CD1c-positive myeloid dendritic cell (primary cell): ENCODE measurements around the gene NKX2-2.

Experiments used
- DNase-seq: peaks from one replicate; pipeline ENCODE4 v3.0.0-alpha.2; 2016; ENCODE audit errors: extremely low spot score

Gene NKX2-2

DNA sequence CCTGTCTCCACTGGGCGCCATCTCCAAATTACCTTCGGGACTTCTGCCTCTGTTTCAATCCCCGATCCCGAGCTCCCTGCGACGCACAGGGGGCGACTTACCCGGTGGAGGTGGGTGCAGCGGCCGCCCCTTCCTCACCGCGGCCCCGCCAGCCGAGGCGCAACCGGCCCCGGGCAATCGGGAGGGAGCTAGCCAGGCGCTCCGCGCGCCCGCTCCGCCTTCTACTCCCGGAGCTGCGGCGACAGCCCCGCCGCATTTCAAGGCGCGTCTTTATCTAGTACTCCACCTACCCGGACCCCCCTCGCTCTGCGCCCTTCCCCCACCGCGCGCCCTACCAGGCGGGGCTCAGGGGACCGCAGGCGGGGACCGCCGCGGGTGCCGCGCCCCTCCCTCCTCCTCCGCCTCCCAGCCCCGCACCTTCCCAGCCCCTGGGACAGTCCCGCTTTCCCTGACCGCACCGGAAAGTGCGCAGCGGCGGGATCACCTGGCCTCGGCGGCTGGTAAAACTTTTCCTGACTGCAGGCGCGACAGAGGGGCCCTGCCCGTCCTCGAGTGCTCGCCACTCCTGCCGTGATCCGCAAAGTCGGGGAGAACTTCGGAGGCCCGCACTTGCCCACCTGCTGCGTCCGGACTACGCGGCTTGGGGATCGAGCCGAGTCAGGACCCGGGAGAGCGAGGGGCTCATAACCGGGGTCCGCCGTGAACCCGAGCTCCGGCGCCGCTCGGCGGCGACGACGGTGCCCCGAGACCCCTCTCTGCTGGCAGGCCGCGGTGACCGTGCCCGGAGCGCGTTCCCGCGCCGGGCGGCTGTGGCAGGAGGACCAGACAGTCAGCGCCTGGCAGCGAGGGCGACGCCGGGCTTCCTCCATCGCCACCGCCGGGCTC, 8.0 kb upstream of the NKX2-2 start:
- no peak for DNase-seq

DNA sequence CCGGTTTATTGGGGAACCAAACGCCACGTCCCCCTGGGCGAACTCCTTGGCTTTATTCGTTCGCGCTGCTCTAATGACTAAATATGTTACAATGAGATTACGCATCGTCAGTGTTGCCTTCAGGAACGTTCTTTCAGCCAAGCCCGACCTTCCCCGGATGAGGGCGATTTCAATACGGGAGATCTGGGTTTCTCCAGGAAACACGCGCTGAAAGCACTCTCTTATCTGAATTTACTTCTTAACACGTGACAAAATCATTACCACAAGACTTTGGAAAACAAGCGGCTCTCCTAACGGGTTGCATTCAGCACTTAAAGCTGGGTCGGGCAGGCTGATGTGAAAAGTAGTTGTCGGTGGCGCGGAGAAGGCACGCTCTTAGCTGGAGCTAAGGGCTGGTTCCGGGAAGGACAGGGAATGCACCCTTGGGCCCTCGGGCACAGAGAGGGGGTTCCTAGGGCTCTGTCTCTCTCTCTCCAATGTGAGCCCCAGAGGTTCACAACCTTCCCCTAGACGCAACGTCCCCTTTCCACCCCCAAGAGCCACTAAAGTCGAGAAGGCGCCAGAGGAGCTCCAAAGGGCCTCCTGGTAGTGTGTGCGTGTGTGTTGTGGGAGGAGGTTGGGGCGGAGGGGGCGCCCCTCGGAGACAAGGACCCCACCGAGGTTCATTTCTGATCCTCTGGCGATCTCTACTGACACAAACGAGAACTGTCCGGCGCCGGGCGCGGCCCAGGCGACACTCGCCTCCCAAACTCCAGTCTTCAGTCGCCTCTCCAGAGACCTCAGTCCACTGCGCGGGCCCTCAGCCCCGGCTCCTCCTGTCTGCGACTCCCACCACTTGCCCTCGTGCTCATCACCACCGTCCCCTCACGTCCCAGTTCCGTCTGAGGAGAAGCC, 7.1 kb upstream of the NKX2-2 start:
- DNase-seq: no peak

DNA sequence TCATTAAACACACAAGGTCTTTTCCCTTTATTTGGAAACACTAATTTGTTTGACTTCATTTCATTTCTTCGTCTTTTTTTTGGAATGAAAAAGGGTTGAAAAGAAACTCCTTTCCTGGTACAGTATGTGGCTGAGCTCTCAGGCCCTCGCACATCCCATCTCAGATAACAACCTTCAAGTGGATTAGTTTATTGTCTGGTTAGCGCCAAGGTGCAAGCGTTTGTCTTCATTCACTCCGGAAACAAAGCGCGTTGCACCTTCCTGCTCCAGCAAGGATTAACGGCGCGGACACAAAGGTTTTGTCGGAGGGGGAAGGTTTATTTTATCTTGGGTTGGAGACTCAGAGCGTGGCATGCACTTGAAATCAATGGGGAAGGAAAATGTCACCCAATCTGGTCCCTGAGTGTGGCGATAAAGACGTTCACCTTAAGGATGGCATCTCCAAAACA, 5.3 kb upstream of the NKX2-2 start:
- DNase-seq: no peak

DNA sequence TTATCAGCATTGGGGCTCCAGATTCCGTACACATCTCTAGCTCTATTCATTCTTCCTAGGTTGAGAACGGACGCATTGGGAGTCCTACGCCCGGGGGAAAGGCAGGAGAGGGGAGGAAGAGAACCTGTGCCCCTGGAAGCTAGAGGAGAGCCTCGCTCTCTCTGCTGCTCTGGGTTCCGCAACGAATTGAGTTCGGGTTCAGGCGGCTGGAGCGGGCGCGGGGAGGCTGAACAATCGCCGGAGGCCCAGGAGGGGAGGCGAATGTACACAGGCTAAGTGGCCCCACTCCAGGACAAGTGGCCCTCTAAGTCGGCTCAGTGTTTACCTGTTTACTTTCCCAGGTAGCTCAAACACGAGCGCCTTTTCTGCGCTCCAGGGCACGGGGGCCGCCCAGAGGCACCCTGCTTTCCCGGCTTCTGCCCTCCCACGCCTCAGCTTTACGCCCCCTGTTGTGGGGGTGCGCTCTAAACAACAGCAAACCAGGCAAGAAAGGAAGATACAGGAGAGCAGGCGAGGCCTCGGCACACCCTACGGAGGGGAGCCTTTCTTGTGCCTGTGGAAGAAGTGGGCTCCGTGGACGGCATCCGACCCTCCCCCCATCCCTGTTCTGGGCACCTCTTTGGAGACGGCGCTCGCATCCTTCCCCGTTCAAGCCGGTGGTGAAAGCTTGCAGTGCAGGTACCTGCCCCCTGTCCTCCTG, 4.6 kb upstream of the NKX2-2 start:
- DNase-seq: no peak

DNA sequence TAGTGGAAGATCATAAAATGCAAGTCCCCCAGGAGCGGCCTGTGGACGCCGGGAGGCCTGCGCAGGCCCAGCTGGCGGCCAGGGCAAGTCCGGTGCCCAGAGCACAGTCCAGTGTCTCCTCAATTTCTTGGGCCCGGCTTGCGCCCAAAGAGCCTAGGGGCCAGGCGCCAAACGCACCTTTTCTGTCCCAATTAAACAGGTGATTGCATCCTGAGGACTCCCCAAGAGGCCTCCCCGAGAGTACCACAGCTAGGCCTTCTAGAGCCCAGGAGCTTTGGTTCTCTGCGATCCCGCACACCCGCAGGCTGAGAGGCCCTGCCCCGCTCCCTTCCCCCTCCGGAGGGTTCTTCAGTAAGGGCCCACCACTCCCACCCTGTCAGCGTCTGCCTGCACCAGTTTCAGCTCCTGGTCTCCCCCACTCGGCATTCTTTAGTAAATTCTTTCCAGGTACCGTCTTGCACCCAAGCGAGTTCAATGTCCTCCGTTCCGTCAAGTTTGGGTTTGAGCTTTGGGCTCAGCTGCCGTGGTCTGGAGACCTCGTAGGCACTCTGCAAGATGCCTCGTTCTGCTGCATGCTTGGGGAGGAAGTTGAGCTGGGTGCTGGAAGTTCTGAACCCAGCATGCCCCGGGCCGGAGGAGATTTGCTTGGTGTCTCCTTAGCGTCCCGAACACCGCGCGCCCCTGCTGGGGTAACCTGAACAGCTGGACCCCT, 3.9 kb upstream of the NKX2-2 start:
- DNase-seq: no peak

DNA sequence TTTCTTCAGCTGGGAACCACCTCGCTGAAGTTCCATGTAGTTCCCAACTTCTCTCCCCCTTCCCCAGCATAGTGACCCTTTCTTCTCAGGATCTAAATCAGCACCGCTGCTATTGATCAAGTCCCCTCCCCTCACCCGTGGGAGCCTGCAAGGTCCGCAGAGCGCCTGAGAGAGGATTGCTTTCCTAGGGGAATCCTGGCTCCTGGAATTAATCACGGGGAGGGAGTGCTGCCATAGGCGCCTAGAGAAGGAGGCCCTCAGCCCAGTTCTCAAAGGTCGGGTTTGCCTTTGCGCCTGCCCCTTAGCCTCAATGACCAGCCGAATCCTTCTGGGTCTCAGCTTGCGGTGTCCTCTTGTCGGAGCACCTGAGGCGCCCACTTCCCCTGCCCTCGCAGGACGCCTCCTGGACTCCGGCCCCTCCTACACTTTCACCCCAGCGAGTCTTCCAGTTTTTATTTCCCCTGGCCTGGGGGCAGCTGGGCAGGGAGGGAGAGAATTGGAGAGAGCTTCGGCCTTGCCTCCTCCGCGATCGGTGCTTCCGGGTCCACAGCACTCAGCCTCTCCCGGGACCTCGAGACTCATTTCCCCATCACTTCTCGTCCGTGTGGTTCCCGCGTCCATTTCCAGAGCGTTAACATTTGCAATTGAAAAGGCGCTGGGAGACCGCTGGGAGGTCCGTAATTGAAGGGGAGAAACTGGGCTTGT, 3.1 kb upstream of the NKX2-2 start:
- no peak for DNase-seq

DNA sequence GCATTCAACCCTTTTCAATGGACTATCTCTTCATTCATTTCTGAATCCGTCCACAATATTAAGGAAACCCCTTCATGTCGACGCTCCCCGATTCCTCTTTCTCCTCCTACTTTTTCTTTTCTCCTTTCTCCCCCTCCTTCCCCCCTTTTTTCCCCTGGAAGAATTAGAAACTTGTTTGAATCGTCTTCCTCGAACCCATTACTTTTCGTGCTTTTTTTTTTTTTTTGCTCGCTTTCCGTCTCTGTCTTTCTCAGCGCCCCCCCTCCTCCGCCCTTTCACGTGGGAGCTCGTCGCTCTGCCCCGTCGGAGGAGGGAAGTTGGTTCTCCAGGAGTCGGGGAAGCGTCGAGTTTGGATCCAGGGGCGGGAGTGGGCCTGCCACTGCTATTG, 2.3 kb upstream of the NKX2-2 start:
- DNase-seq: no peak

DNA sequence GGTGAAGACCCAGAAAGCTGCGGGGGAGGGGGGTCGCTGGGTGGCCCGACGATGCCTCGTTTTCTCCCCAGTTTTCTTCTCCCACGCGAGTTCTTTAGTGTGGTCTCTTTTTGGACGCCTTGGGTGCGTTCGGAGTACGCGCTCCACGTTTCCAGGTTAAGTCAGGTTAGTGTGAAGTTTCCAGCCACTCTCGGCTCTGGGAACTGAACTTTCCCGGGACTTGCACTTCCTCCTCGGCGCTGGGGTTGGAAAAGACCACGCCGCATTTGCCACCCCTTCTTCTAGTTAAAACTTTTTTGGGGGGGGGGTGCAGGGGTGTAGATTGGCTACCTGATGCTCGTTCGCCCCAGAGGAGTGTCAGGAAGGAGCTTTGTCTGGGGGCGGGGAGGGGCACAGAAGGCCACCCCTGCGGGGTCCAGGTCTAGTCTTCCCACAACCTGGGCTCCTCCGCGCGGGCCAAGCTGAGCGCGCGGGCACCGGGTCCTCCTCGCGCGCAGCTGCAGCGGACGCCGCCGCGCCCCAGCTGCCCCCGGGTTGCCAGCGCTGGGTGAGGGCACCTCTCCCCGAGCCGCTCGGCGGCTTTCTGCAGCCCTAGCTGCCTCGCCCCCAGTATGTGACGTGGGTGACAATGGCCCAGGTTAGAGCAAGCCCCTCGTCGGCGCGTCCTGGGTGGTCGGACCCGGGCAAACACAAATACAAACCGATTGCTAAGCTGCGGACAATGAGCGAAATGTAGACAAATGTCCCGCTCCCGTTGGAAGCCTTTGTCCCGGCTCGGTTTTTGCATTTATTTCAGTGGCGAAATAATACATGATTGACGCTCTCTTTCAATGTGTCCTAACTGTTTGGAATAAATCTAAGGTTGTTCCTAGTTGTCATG, 1.7 kb upstream of the NKX2-2 start:
- DNase-seq: no peak

DNA sequence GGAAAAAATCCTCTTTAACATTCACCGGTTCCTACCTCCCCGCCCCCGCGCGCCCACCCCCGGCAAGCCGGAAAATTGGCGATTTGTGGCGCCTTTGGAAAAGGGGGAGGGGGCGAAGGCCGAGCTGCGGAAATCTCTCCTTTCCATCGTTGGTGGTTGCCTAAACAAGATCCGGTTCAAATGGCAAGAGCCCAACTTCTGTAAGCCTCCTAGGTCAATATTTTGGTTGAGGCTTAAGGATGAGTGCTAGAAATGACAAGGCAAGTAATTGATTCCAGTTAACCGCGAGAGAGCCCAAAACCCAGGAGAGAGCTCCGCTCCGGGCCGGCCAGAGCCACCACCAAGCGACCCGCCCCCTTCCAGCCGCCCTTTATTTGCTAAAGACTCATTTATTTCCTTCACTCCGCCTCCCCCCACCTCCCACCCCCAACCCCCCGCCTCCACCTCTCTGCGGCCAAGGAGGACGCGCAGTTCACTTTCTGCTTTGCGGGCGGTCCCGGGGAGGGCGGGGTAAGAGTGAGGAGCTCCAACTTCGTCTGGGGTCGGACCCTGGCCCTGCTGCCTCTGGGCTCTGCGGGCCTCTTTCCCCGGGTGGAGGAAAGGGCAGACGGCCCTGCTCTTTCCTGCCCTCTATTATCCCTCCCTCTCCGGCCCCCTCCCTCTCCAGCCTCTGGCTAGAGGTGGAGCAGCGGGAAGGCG, 838 bp upstream of the NKX2-2 start:
- no peak for DNase-seq

DNA sequence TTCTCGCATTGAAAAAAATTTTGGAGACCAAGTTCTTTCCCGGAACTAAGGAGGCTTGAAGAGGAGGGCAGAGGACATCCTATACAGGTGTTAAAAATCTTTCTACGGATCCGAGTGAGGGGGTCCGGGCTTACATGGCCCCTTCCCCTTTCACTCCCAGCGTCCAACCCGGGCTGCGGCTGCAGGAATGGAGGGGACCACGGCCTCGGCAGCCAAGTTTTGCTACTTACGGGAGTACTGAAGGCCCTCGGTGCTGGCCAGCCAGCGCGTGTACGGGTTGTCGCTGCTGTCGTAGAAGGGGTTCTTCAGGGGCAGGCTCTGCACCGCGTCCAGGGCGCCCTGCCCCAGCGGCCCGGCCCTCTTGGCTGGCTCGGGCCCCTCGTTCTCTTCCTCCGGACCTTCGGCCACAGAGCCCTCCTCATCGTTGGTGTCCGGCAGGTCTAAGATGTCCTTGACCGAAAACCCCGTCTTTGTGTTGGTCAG, 642 bp downstream of the NKX2-2 start:
- DNase-seq: no peak

DNA sequence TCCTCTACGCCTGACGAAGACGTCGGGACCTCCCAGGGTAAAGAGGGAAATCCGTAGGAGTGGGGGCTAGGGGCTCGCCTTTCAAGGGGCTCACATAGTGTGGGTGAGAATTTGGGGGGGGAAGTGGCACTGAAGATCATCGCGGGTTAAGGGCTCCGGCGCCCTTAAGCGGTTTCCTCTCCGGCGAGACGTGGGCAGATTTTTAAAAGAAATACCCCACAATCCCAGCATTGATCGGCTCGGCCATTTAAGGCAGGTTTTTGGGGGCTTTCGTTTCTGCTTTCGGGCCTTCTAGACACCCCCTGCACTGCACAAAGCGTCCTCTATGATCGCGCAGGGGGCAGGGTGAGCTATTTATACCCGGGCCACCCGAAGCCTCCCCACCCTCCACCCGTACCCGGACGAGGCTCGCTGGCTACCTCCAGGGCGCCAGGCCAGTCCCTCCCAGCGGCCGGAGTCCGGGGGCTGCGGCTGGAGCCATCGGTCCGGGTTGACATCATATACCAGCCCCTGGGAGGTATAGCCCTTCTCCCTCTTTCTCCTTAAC, 1.2 kb downstream of the NKX2-2 start:
- no peak for DNase-seq

DNA sequence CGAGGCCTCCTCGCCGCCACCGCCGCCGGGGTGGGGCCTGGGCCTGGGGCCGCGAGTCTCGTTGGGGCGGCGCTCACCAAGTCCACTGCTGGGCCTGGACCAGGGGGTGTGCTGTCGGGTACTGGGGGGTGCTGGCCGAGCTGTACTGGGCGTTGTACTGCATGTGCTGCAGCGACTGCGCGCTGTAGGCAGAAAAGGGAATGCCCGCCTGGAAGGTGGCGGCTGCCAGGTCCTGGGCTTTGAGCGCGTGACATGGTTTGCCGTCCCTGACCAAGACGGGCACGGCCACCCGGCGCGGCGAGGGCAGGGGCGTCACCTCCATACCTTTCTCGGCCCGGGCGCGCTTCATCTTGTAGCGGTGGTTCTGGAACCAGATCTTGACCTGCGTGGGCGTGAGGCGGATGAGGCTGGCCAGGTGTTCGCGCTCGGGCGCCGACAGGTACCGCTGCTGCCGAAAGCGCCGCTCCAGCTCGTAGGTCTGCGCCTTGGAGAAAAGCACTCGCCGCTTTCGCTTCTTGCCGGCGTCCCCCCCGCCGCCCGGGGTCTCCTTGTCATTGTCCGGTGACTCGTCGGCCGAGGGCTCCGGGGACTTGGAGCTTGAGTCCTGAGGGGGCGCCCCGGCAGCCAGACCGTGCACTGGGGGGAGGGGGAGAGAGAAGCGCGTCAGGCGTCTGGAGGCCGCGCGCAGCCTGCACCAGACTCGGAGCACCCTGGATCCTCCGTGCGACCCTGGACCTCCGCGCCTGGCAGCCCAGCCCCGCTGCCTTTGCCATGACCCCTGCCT, 1.8 kb downstream of the NKX2-2 start:
- DNase-seq: no peak

DNA sequence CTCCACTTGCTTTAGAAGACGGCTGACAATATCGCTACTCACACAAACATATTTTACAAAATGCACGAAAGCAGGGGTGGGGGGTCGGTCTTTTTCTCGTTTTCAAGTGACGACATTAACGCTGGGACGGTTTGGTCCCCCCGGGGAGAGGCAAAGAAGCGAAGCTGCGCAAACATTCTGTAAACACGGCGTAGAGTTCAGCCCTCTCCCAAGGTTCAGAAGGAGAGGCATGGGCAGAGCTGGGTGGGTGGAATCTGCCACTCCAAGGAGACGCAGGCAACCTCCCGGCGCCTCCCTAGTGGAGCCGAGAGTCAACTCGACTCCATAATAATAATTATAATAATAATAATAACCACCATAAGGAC, 2.4 kb downstream of the NKX2-2 start:
- DNase-seq: no peak

DNA sequence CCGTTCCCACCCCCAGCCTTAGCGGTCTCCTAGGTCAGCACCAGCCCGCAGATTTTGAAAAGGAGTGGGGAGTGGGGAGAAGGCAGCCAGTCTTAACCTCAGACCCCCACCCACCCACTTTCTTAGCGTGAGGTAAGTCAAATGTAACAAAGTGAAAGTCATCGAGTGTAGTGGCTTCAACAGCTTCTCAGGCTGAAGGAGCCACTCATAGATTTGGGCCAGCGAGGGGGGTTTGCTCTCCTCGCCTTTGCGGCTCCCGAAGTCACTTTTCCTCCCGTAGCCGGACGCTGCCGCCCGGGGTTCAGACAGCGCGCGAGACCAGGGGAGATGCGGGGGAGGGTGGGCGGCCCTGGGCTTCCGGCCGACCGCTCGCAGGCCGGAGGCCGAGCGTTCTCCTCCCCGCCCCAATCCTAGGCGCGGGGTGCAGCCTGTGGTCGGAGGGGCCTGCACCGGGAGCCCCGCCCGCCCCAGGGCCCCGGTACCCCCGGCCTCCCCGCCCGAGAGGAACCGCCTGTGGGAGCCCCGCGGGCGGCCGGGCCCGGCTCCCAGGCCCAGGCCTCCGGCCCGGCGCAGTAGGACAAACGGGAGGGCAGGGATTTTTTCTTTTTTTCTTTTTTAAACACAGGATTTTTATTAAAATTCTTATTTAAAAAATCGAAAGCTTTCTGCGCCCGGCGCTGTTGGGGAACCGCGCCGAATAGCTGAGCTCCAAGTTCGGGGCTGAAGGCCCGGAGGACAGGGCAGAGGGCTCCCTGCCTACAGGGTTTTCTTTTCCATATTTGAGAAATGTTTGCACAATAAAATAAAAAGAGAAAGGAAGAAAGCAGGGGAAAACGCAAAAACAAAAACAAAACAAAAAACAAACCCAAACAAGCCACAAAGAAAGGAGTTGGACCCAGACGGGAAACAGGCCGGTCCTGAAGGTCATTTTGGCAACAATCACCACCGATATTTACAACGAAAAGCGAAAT, 3.2 kb downstream of the NKX2-2 start:
- DNase-seq: no peak

DNA sequence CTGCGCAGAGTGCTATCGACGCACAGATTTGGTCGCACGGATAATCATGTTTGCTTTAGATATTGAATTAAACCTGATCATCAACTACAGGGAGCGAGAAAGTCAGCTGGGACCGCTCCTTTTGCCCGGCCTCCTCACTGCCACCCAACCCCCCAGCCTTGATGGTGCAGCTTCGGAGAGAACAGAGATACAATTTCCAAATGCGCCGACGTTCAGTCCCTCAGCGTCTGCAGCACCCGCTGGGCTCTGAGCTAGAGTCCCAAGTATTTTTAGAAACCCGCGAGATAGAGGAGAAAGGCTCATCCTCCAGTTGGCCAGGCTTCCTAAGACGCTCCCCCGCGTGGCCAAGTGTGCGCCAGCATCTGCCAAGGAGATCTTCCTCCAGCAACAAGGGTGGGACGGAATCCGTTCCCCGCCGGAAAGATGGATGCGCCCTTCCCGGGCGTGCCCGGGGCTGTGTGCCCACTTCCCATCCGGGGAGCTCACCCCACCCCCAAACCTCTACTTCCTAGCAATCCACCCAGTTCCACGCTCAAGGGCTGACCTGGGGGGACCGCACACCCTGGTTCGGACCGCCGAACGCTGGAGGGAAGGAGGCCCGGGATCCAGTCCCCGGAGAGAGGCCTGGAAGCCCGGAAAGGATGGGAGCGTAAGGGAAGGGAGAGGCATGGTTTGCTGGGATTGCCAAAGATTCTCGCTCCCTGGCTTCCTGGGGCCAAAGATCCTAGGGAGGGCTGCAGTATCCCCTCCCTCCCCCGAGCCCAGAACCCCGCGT, 4.1 kb downstream of the NKX2-2 start:
- DNase-seq: no peak

DNA sequence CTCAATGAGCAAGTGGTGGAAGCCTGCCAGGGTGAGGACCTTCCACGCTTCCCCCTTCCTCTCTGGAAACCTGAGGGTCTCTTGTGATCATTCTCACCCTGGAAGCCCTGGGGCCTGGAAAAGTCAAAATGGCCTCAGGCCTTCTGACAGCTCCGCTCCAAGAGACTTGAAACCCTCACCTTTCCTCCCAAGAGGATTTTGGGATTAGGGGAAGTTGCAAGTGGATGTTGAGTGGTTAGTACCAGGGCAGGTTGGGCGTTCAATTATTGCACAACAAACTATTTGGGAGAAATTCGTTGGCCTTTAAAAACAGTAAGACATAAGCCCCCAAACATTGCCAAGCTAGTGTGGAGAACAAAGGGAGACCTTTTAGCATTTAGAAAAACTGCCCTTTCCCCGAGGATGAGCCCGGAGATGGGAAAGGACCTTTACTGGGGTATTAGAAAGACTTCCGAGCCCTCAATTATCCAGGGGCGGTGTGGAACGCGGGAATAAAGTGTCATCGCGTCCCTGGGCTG, 4.7 kb downstream of the NKX2-2 start:
- no peak for DNase-seq
